GM04503 (cell line): ENCODE measurements around the gene DDX5.
"Not testable (repeated sequence)": the region's sequence is repeated elsewhere in the genome, so short reads cannot be mapped to it uniquely, and the experiment has no call there.

Experiments
- DNase-seq: peaks from one replicate; pipeline ENCODE4 v3.0.0-alpha.2; 2012; ENCODE audit warnings: low read depth

Gene DDX5

GRCh38 chr17:64492481-64493109, 13.5 kb downstream of the DDX5 start:
- DNase-seq, result no peak

- DNase-seq, result no peak
Measured at GRCh38 chr17:64491994-64492393, 14.1 kb downstream of the DDX5 start.

DNA sequence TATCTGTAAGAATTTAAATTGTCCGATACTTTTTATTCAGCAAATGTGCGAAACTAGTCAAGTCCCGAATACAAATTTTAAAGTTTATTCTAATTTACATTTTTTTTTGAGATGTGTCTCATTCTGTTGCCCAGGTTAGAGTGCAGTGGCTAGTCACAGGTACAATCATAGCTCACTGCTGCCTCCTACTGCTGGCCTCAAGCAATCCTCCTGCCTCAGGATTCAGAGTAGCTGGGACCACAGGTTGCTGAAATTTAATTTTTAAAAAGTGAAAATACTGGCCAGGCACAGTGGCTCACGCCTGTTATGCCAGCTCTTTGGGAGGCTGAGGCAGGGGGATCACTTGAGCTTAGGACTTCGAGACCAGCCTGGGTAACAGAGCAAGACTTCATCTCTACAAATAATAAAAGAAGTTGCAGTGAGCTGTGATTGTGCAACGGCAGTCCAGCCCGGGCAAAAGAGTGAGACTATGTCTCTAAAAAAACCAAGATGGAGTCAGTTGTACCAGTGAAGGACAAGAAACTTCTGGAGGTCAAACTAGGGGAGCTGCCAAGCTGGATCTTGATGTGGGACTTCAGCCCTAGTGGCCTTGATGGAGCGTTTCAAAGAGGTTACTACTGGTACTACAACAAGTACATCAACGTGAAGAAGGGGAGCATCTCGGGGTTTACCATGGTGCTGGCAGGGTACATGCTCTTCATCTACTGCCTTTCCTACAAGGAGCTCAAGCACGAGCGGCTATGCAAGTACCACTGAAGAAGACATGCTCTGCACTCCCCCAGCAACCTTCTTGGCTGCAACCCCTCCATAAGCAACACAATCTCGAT, 14.8 kb downstream of the DDX5 start:
- no peak for DNase-seq

- DNase-seq, result no peak
Measured at GRCh38 chr17:64488301-64488700, 17.8 kb downstream of the DDX5 start.

- DNase-seq, result no peak
Measured at GRCh38 chr17:64484380-64484779, 21.7 kb downstream of the DDX5 start.

GRCh38 chr17:64480951-64481350, 25.1 kb downstream of the DDX5 start:
- DNase-seq, result no peak

DNA sequence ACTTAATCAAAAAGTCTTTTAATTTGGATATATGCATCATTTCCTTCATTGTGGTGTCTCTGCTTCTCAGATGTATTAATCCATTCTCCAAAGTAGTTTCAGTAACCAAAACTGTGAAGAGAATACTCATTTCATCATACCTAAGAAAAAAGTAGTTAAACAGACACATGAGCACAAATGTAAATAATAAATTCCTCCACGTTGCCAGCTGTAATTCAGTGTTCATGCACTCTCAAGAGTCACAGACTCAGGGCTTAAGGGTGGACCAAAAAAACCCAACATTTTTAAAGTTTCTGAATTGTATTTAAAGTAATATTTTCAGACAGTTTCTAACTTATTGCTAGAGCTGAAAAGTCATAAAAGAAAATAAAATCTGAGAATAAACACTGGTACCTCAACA, 28.2 kb downstream of the DDX5 start:
- no peak for DNase-seq

DNA sequence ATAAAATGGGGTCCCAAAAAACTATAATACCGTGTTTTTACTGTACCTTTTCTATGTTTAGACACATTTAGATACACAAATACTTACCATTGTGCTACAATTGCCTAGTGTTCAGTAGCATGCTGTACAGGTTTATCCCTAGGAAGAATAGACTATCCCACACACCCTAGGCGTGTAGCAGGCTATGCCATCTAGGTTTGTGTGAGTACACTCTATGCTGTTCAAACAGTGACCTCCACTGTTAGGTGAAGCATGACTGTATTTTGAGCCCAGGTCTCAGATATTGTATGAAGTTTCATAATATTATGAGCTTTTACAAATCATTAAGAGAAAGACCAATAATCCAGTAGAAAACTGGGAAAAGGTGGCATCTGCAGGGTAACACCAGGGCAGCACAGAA, 33.5 kb downstream of the DDX5 start:
- DNase-seq, result no peak

DNA sequence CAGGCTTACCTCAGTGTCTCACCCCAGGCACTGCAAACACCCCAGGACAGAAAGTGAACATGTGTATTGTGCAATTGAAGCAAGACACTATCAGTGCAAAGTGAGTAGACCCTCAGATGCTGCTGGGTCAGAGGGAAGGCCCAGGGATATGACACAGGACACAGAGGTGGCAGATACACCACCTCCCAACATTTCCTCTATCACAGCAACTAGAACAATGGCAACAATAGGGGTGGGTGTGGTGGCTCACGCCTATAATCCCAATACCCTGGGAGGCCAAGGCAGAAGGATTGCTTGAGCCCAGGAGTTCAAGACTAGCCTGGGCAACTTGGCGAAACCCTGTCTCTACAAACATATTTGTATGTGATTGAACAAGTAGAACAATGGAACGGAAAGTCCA, 34.6 kb downstream of the DDX5 start:
- DNase-seq, result no peak

DNA sequence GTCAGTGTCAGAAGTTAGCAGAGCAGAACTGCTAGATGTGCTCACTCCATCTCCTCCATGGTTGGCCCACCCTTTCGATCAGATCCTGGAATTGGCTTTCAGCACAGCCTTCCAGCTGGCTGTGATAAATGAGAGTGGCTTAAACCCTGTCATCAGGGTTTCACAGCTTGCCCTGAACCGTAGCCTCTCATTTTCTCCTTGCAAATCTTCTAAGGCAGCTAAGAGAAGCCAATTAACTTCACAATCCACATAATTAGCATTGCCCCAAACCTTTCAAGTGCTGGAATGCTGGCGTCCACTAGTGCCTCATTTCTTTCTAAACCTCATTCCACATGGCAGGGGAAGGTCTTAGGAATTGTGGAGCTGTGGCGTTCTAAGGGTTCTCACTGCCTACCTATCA, 35.5 kb downstream of the DDX5 start:
- DNase-seq, result no peak

DNA sequence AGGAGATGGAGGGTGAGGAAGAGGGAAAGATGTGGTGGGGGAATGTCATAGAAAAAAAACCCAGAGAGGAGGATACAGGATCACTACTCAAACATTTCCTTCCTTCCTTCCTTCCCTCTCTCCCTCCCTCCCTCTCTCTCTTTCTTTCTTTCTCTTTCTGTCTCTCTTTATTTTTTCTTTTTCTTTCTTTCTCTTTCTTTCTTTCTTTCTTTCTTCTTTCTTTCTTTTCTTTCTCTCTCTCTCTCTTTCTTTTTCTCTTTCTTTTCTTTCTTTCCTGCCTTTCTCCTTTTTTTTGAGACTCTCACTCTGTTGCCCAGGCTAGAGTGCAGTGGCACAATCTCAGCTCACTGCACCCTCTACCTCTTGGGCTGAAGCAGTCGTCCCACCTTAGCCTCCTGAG, 39.3 kb downstream of the DDX5 start:
- DNase-seq, result not testable (repeated sequence)

DNA sequence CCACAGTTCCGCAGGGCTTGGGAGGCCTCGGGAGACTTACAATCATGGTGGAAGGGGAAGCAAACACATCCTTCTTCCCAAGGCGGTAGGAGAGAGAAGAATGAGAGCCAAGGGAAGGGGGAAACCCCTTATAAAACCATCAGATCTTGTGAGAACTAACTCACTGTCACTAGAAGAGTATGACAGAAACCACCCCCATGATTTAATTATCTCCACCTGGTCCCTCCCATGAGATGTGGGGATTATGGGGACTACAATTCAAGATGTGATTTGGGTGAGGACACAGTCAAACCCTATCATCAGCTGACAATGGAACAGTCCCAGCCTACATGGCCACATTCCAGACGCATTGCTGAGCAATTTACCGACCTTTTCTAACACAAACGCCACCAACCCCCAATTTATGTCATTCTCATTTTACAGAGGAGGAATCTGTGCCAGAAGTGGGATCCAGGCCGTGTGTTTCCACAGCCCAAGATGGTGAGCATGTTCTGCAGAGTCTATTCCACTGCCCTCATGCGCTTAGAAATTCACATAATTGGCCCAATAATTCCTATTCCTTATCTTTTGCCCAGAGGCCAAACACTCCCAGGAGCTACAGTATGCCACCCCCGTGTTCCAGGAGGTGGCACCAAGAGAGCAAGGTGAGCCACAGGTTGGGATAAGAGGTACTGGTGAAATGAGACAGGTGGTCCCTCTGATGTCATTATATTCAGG, 39.9 kb downstream of the DDX5 start:
- no peak for DNase-seq

- DNase-seq, result no peak
Measured at GRCh38 chr17:64461788-64462187, 44.3 kb downstream of the DDX5 start.

DNA sequence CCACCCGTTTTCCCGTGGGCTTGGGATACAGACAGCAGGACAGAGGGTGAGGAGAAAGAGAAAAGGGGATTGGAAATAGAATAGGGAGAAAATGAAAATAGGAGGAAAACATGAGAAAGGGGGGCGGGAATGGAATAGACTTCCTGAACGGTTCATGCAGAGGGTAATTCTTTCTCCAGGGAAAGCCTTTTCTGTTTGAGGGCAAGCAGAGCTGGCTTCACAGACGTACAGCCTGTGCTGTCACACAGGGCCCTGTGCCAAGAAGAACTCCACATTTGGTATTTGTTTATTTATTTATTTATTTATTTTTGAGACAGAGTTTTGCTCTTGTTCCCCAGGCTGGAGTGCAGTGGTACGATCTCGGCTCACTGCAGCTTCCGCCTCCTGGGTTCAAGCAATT, 45.1 kb downstream of the DDX5 start:
- DNase-seq, result no peak

- not testable (repeated sequence) for DNase-seq
Measured at GRCh38 chr17:64459818-64460217, 46.3 kb downstream of the DDX5 start.

- no peak for DNase-seq
Measured at GRCh38 chr17:64459284-64459747, 46.8 kb downstream of the DDX5 start.

GRCh38 chr17:64458756-64459155, 47.3 kb downstream of the DDX5 start:
- no peak for DNase-seq

DNA sequence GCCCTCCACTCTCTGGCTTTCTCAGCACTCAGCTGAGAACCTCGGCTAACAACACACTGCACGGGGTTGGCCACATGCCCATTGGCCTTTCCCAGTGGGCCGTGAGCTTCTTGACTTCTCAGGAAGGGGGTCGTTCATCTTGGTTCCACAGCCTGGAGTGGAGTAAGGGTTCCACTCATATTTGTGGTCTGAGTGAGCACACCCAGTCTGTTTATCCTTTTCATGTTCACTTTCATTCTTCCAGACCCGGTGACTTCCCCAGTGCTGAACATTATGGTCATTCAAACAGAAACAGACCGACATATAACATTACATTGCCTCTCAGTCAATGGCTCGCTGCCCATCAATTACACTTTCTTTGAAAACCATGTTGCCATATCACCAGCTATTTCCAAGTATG, 48.9 kb downstream of the DDX5 start:
- no peak for DNase-seq

- DNase-seq, result no peak
Measured at GRCh38 chr17:64455993-64456885, 49.9 kb downstream of the DDX5 start.

DNA sequence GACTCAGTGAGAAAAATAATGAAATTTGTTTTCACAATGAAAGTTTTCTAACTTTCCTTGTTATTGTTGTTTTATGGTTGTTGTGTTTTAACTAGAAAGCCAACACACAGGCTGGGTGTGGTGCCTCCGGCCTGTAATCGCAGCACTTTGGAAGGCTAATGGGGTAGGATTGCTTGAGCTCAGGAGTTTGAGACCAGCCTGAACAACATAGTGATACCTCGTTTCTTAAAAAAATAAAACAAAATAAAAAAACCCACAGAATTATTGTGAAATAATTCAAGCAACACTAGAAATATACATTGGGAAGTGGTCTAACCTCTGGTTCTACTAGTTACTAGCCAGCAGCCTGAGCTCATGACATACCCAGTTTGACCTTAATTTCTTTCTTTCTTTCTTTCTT, 56.5 kb downstream of the DDX5 start:
- DNase-seq, result no peak

GRCh38 chr17:64448665-64449512, 57.2 kb downstream of the DDX5 start, which contains the start of gene MILR1:
MILR1 (plus strand) TSS chr17:64449115; CDS start chr17:64449169, 54 bp downstream.
- peak; percentile 80 for DNase-seq
